HCT116 (cell line): ENCODE measurements around the gene MECP2. TPM values are rescaled to one million over a fixed set of nuclear protein-coding genes. Genes with fewer than 3 reads are reported as not detected.

Experiments
- ATAC-seq: fragments of 200-7000 bp; cut with Tn5 transposase; 2 replicates; pipeline ENCODE4 v1.9.1; 2020; ENCODE audit warnings: mild to moderate bottlenecking, moderate library complexity
- BruUV-seq: library from RNA; stranded (reverse); fragments of 400-500 nt; replicated peaks from 2 replicates; lab custom pipeline; 2021; lab: Mats Ljungman, UMichigan
- CTCF ChIA-PET: fragments of 300-600 bp; sonication (Branson Sonifier 250); formaldehyde crosslinking; loops from one replicate; lab custom pipeline; 2021; ENCODE audit warnings: antibody characterized with exemption; lab: Charles Lee
- POLR2A ChIA-PET: fragments of 300-600, 350-600 bp; sonication (Branson Sonifier 250); formaldehyde crosslinking; loops from one replicate; lab custom pipeline; 2021; ENCODE audit warnings: antibody characterized with exemption; lab: Charles Lee
- RAD21 ChIA-PET, 2 experiments: fragments of 300-600 bp; sonication (Branson Sonifier 250); formaldehyde crosslinking; loops; one replicate each; lab custom pipeline; 2023; ENCODE audit warnings: low total read pairs in 2 of 2; ENCODE audit not compliant: uncharacterized antibody in 2 of 2, unreplicated experiment in 2 of 2, low non-redundant PET in 1 of 2; lab: Charles Lee
- DNase-seq: peaks from one replicate; pipeline ENCODE4 v3.0.0-alpha.2; 2010; ENCODE audit warnings: low read depth, low spot score
- H2AFZ ChIP-seq: fragments of 200-600 bp; shearing (Covaris generic), sonication (generic); 2 replicates; pipeline ENCODE4 v1.6.1; 2017; ENCODE audit warnings: low read depth, mixed run types, mixed read lengths, antibody characterized with exemption, low read length; ENCODE audit not compliant: poor library complexity, severe bottlenecking
- H3K27ac ChIP-seq: 2 replicates; pipeline ENCODE4 v1.5.1; 2012; ENCODE audit warnings: low read depth, low read length
- H3K27me3 ChIP-seq: fragments of 200-600 bp; sonication (generic); 2 replicates; pipeline ENCODE4 v1.6.1; 2016; ENCODE audit warnings: mixed run types, low read length, mixed read lengths; ENCODE audit not compliant: insufficient read depth
- H3K36me3 ChIP-seq, 2 experiments: fragments of 200-500 bp in 1 of 2; fragments of 200-600 bp in 1 of 2; sonication (Bioruptor generic) in 1 of 2; sonication (generic) in 1 of 2; 2 replicates each; pipeline versions ENCODE4 v1.5.1 to v1.6.1; 2014 to 2016; ENCODE audit warnings: low read length in 2 of 2, inconsistent platforms in 1 of 2, mixed read lengths in 1 of 2, mixed run types in 1 of 2; ENCODE audit not compliant: insufficient read depth in 2 of 2, control insufficient read depth in 1 of 2
- H3K4me1 ChIP-seq, 2 experiments: fragments of 200-600 bp in 1 of 2; sonication (generic) in 1 of 2; 2 replicates each; pipeline versions ENCODE4 v1.5.1 to v1.6.1; 2012 to 2017; ENCODE audit warnings: low read length in 2 of 2, inconsistent platforms in 1 of 2, mild to moderate bottlenecking in 1 of 2, mixed read lengths in 1 of 2, mixed run types in 1 of 2, moderate library complexity in 1 of 2; ENCODE audit not compliant: insufficient read depth in 2 of 2, control insufficient read depth in 1 of 2
- H3K4me2 ChIP-seq: fragments of 200-600 bp; sonication (generic); 2 replicates; pipeline ENCODE4 v1.6.1; 2017; ENCODE audit warnings: mixed run types, low read length, mixed read lengths
- H3K4me3 ChIP-seq, 2 experiments: fragments of 200-600 bp in 1 of 2; sonication (generic) in 1 of 2; replicated peaks in 1 of 2; 2 replicates each; pipeline ENCODE4 v1.5.1; 2011 to 2016; ENCODE audit warnings: low read length in 2 of 2, control low read depth in 1 of 2, low read depth in 1 of 2, mild to moderate bottlenecking in 1 of 2, mixed read lengths in 1 of 2, mixed run types in 1 of 2
- H3K79me2 ChIP-seq: fragments of 200-600 bp; sonication (generic); 2 replicates; pipeline ENCODE4 v1.6.1; 2017; ENCODE audit warnings: mild to moderate bottlenecking, mixed run types, low read length, moderate library complexity, mixed read lengths; ENCODE audit not compliant: insufficient read depth
- H3K9ac ChIP-seq: fragments of 200-600 bp; sonication (generic); 2 replicates; pipeline ENCODE4 v1.6.1; 2016; ENCODE audit warnings: low read length, mixed read lengths
- H3K9me2 ChIP-seq: fragments of 200-600 bp; sonication (generic), shearing (Covaris generic); 2 replicates; pipeline ENCODE4 v1.6.1; 2017; ENCODE audit warnings: mixed run types, mild to moderate bottlenecking, moderate library complexity; ENCODE audit not compliant: insufficient read depth
- H3K9me3 ChIP-seq, 2 experiments: fragments of 200-500 bp in 1 of 2; fragments of 200-600 bp in 1 of 2; sonication (Bioruptor generic) in 1 of 2; sonication (generic) in 1 of 2; 2 replicates each; pipeline ENCODE4 v1.6.1; 2014 to 2017; ENCODE audit warnings: low read length in 2 of 2, mixed read lengths in 2 of 2, inconsistent platforms in 1 of 2, low read depth in 1 of 2, mild to moderate bottlenecking in 1 of 2, mixed run types in 1 of 2, moderate library complexity in 1 of 2; ENCODE audit not compliant: control insufficient read depth in 1 of 2, insufficient read depth in 1 of 2
- H4K20me1 ChIP-seq: fragments of 200-600 bp; sonication (generic), shearing (Covaris generic); 2 replicates; pipeline ENCODE4 v1.6.1; 2017; ENCODE audit warnings: mixed run types, mild to moderate bottlenecking, moderate library complexity; ENCODE audit not compliant: insufficient read depth
- CEBPB ChIP-seq: IDR thresholded peaks from 2 replicates; pipeline ENCODE4 v1.6.1; 2012; ENCODE audit warnings: low read depth
- CTCF ChIP-seq, 3 experiments: fragments of 200-600 bp in 1 of 3; sonication (generic) in 1 of 3; IDR thresholded peaks in 2 of 3; conservative IDR thresholded peaks in 1 of 3; 2 replicates each; pipeline ENCODE4 v1.5.1; 2012 to 2017; ENCODE audit warnings: low read depth in 2 of 3, low read length in 2 of 3, antibody characterized with exemption in 1 of 3, borderline replicate concordance in 1 of 3, control low read depth in 1 of 3, mild to moderate bottlenecking in 1 of 3, mixed read lengths in 1 of 3, mixed run types in 1 of 3, moderate library complexity in 1 of 3; ENCODE audit not compliant: insufficient read depth in 1 of 3
- EGR1 ChIP-seq: IDR thresholded peaks from 2 replicates; pipeline ENCODE4 v1.6.1; 2012; ENCODE audit warnings: low read depth
- EZH2 ChIP-seq: fragments of 200-600 bp; sonication (generic); IDR thresholded peaks from 2 replicates; pipeline ENCODE4 v1.6.1; 2017; ENCODE audit warnings: antibody characterized with exemption, mixed run types
- SRF ChIP-seq: IDR thresholded peaks from 2 replicates; pipeline ENCODE4 v1.6.1; 2012; ENCODE audit warnings: low read depth
- ZFX ChIP-seq: fragments of 450-650 bp; IDR thresholded peaks from 2 replicates; pipeline ENCODE4 v1.6.1; 2017
- intact Hi-C: fragments of 100-400 bp; cut with micrococcal nuclease; formaldehyde crosslinking; loops from 2 replicates; pipeline ENCODE4 v1.10.0; 2022
- total RNA-seq: library from RNA; stranded (reverse); gene quantifications from one replicate; pipeline ENCODE4 v1.2.1, GENCODE V29; 2021; ENCODE audit not compliant: unreplicated experiment

MECP2 gene
- total RNA-seq, 1 experiment from 2014 or later = 32.4 TPM

- Histone ChIP-seq H3K9ac (no peak overlapping the region), H3K4me3 (no peak overlapping the region), H3K4me1 (no peaks in the 10 kb centered on the region), H4K20me1 (no peaks in the 10 kb centered on the region), H3K9me3 (no peaks in the 10 kb centered on the region), H3K9me2 (no peaks in the 10 kb centered on the region), H3K4me2 (no peak overlapping the region), H3K36me3 (no peaks in the 10 kb centered on the region; a peak in 1 of 4 replicates), H3K79me2 (no peaks in the 10 kb centered on the region; the same call in 1 of the 2 replicates), H3K27ac (no peak overlapping the region), H3K27me3 (no peaks in the 10 kb centered on the region), H2AFZ (no peak overlapping the region)
- ChIA-PET POLR2A (no interaction called here), CTCF (no interaction called here), RAD21 (no interaction called here)
- no TSS peak for BruUV-seq
- TF ChIP-seq EZH2 = no peak
- TF ChIP-seq ZFX = no peak
- no peak for TF ChIP-seq EGR1
- TF ChIP-seq SRF = no peak
- no peak for TF ChIP-seq CEBPB
- intact Hi-C loops = no loop called here
- ATAC-seq (no peak), DNase-seq (no peak)
Measured at GRCh38 chrX:154030266-154030665, 67.3 kb downstream of the MECP2 start.

GRCh38 chrX:154029439-154029838 is 68.1 kb downstream of the MECP2 start:
- ChIA-PET RAD21 (no interaction called here), POLR2A (no interaction called here), CTCF (no interaction called here)
- H3K9me2 ChIP-seq = no peaks in the 10 kb centered on the region
- no peak overlapping the region for H2AFZ ChIP-seq
- intact Hi-C loops = no loop called here
- ATAC-seq (peak; percentile 65; the same call in 1 of the 2 replicates), DNase-seq (no peak)
- TF ChIP-seq ZFX (no peak), CTCF (IDR thresholded peaks at IDR 0.05 in 2 of 3, conservative IDR thresholded peaks at IDR 0.05 in 1 of 3; ENCODE audit: borderline replicate concordance in 1 of 3, insufficient read depth in 1 of 3, low read depth in 2 of 3, low read length in 2 of 3) (peak in 1 of 3 experiments; percentile 16; a peak in 1 of 6 replicates), CEBPB (no peak)
- H3K36me3 ChIP-seq = no peaks in the 10 kb centered on the region; a peak in 1 of 4 replicates
- no TSS peak for BruUV-seq
- H3K4me1 ChIP-seq = no peaks in the 10 kb centered on the region
- H3K4me2 ChIP-seq = no peak overlapping the region
- no peak overlapping the region for H3K9ac ChIP-seq
- no peaks in the 10 kb centered on the region for H3K9me3 ChIP-seq
- no peaks in the 10 kb centered on the region for H3K27me3 ChIP-seq
- no peak overlapping the region for H3K27ac ChIP-seq
- H4K20me1 ChIP-seq = no peaks in the 10 kb centered on the region
- H3K79me2 ChIP-seq = no peaks in the 10 kb centered on the region; the same call in 1 of the 2 replicates
- no peak overlapping the region for H3K4me3 ChIP-seq
